GM23248 (cell line): ENCODE measurements around the gene TMEM181.

Source experiments
- EZH2 ChIP-seq: fragments of 200-600 bp; sonication (generic); IDR thresholded peaks from 2 replicates; pipeline ENCODE4 v1.6.1; 2018; ENCODE audit warnings: antibody characterized with exemption, mild to moderate bottlenecking; ENCODE audit not compliant: insufficient read depth, poor library complexity, severe bottlenecking
- EZH2phosphoT487 ChIP-seq: fragments of 200-600 bp; sonication (generic); IDR thresholded peaks from 2 replicates; pipeline ENCODE4 v1.6.1; 2018; ENCODE audit warnings: antibody characterized with exemption, moderate library complexity, mild to moderate bottlenecking, low read depth; ENCODE audit not compliant: insufficient read depth

GRCh38 chr6:158565482-158566040 lies 5.7 kb downstream of the TMEM181 start:
- TF ChIP-seq EZH2, result no peak
- no peak for TF ChIP-seq EZH2phosphoT487
